Measurements from ENCODE around the gene ZNF433.
A peak's percentile ranks its signal among the peaks of the same experiment; 100 is the strongest.

ZNF433 gene

DNA sequence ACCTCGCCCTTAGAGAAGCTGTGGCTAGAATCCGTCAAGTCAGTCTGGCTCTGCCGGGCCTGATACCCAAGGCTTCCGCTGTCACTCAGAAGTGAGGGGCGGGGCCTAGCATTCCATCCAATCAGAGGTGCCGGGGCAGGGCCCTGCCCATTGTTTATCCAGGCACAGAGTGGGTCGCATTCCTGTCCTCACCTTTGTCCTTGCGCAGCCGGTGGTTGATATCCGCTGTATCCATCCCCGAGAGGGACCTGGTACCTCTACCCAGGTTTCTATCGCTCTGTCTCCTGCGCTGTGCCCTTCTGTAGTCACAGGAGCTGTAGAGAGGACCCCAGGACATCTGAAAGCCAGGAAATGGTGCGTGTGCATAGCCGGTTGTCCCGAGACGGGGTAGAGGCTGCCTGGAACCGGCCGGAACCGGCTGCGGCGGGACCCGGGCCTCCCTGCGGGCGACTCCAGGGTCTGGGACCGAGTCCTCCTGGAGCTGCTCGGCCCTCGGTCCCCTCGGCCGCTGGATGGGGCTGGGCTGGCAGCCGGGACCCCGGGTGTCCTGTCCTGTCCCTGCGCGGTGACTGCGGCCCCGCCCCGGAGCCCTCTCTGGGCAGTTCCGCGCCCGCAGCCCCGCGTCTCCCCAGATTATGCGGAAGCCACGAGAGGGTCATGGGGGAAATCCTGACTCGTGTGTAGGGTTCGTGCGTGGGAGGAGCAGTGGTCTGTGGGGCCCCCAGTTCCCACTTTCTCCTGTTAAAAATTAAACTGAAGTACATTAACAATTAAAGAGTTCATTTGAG lies 70.4 kb downstream of the ZNF433 start, which contains the start of gene ZNF763:
Gene ZNF763 (plus strand): TSS at position 183 of the 788 bp plus-strand sequence. CDS start 169 bp downstream, at position 352.
- peak within 1 kb of the TSS; percentile 85 for H3K27ac ChIP-seq (ENCODE audit: low read length)
- no peaks in the 10 kb centered on the region for H3K27me3 ChIP-seq (ENCODE audit: insufficient read depth, low read length, poor library complexity)
- H3K79me2 ChIP-seq (ENCODE audit: insufficient read depth, low read length): no peaks in the 10 kb centered on the region
- H3K4me1 ChIP-seq (ENCODE audit: insufficient read depth, low read length): peaks cover 29% of the 10 kb centered on the region
- peak within 1 kb of the TSS; percentile 71 for H3K9ac ChIP-seq (ENCODE audit: low read depth, low read length)
- H4K20me1 ChIP-seq (ENCODE audit: insufficient read depth, low read length): no peaks in the 10 kb centered on the region
- H3K4me3 ChIP-seq (ENCODE audit: low read depth in 1 of 2, low read length in 2 of 2): peak within 1 kb of the TSS; percentile 69 to 86
- peak within 1 kb of the TSS; percentile 90 for H3K4me2 ChIP-seq (ENCODE audit: insufficient read depth, low read length)
- ATAC-seq (ENCODE audit: insufficient read depth, low read depth): peak; percentile 94
- peak; percentile 92 for DNase-seq
- H2AFZ ChIP-seq (ENCODE audit: low read depth, low read length): peak within 1 kb of the TSS; percentile 97
- H3K9me3 ChIP-seq (ENCODE audit: insufficient read depth, low read length, severe bottlenecking): no peaks in the 10 kb centered on the region
- no peak for TF ChIP-seq CTCF (IDR thresholded peaks at IDR 0.05; ENCODE audit: borderline replicate concordance, extremely low read depth, low read length, poor library complexity, severe bottlenecking)
- TF ChIP-seq EZH2 (IDR thresholded peaks at IDR 0.05; ENCODE audit: borderline replicate concordance, low read depth, low read length, severe bottlenecking): no peak
- no peaks in the 10 kb centered on the region for H3K36me3 ChIP-seq (ENCODE audit: insufficient read depth, low read length)

Measured in DND-41 (cell line).